Activated CD4-positive, alpha-beta T cell treated with anti-CD3 and anti-CD28 coated beads, Interleukin-2, amount 50 U/mL, for 16 hours (primary cell): ENCODE data around the gene CAPZA3.
"Not testable (repeated sequence)": the region's sequence is repeated elsewhere in the genome, so short reads cannot be mapped to it uniquely, and the experiment has no call there.

Experiments used
- DNase-seq: peaks from one replicate; pipeline ENCODE4 v3.0.0-alpha.2; 2020

The CAPZA3 gene

GRCh38 chr12:18754124-18754707 is 16.3 kb downstream of the CAPZA3 start:
- DNase-seq: no peak

- DNase-seq: no peak
Observed at GRCh38 chr12:18755341-18755740, 17.4 kb downstream of the CAPZA3 start.

- not testable (repeated sequence) for DNase-seq
Observed at GRCh38 chr12:18766479-18766878, 28.6 kb downstream of the CAPZA3 start.

- DNase-seq: no peak
Observed at GRCh38 chr12:18782827-18783226, 44.9 kb downstream of the CAPZA3 start.

- not testable (repeated sequence) for DNase-seq
Observed at GRCh38 chr12:18785465-18785864, 47.5 kb downstream of the CAPZA3 start.
